ENCODE results near the gene ACADSB.

Gene ACADSB

GRCh38 chr10:123043409-123043925, 34.7 kb downstream of the ACADSB start:
- DNase-seq: peak; percentile 67

GRCh38 chr10:123044391-123044790, 35.6 kb downstream of the ACADSB start:
- peak; percentile 72 for DNase-seq

GRCh38 chr10:123045961-123046731, 37.3 kb downstream of the ACADSB start:
- DNase-seq: no peak

GRCh38 chr10:123057968-123058367, 49.2 kb downstream of the ACADSB start:
- no peak for DNase-seq

GRCh38 chr10:123061865-123062264, 53.1 kb downstream of the ACADSB start:
- DNase-seq: no peak

GRCh38 chr10:123062726-123063125, 53.9 kb downstream of the ACADSB start:
- DNase-seq: no peak

- DNase-seq: no peak
These were observed 59.5 kb downstream of the ACADSB start for GRCh38 chr10:123068087-123068853.

- DNase-seq: peak; percentile 94
These were observed 60.6 kb downstream of the ACADSB start for GRCh38 chr10:123069246-123069986.

GRCh38 chr10:123073187-123073586, 64.4 kb downstream of the ACADSB start:
- DNase-seq: no peak

- no peak for DNase-seq
These were observed 65.4 kb downstream of the ACADSB start for GRCh38 chr10:123074215-123074614.

- DNase-seq: no peak
These were observed 73.1 kb downstream of the ACADSB start for GRCh38 chr10:123081896-123082295.

- DNase-seq: no peak
These were observed 75.0 kb downstream of the ACADSB start for GRCh38 chr10:123083811-123084210.

- no peak for DNase-seq
These were observed 77.5 kb downstream of the ACADSB start for GRCh38 chr10:123086281-123086680.

GRCh38 chr10:123087348-123087747, 78.5 kb downstream of the ACADSB start:
- DNase-seq: no peak

- no peak for DNase-seq
These were observed 79.0 kb downstream of the ACADSB start for GRCh38 chr10:123087786-123088185.

- DNase-seq: peak; percentile 65
These were observed 84.0 kb downstream of the ACADSB start for GRCh38 chr10:123092635-123093414.

GRCh38 chr10:123093489-123093888, 84.7 kb downstream of the ACADSB start:
- no peak for DNase-seq

GRCh38 chr10:123096452-123096851, 87.6 kb downstream of the ACADSB start:
- no peak for DNase-seq

GRCh38 chr10:123097039-123097438, 88.2 kb downstream of the ACADSB start:
- DNase-seq: no peak

- DNase-seq: no peak
These were observed 91.4 kb downstream of the ACADSB start for GRCh38 chr10:123100030-123100762.

- DNase-seq: no peak
These were observed 93.1 kb downstream of the ACADSB start for GRCh38 chr10:123101872-123102271.

GRCh38 chr10:123102673-123103072, 93.9 kb downstream of the ACADSB start:
- no peak for DNase-seq
